H1 (cell line): ENCODE results near the gene OLFM1. TPM values are rescaled to one million over a fixed set of nuclear protein-coding genes. Genes with fewer than 3 reads are reported as not detected.

ENCODE experiments used
- CEBPB ChIP-seq: IDR thresholded peaks from 2 replicates; pipeline ENCODE4 v1.6.1; 2012; ENCODE audit warnings: low read depth, low read length
- KDM5A ChIP-seq: fragments of 200-600 bp; IDR thresholded peaks from 2 replicates; pipeline ENCODE4 v1.7.1; 2012; ENCODE audit warnings: mild to moderate bottlenecking, low read length, inconsistent platforms, mixed read lengths
- NRF1 ChIP-seq: IDR thresholded peaks from 2 replicates; pipeline ENCODE4 v1.6.1; 2011; ENCODE audit warnings: mild to moderate bottlenecking, low read depth, low read length, improper control_type of control experiment
- POLR2A ChIP-seq, 2 experiments: IDR thresholded peaks; 1 replicate in 1 of 2; 2 replicates in 1 of 2; pipeline ENCODE4 v1.6.1; 2011; ENCODE audit warnings: low read depth in 2 of 2, low read length in 2 of 2, mild to moderate bottlenecking in 2 of 2; ENCODE audit errors: control extremely low read depth in 1 of 2
- RAD21 ChIP-seq, 2 experiments: IDR thresholded peaks in 1 of 2; conservative IDR thresholded peaks in 1 of 2; 2 replicates each; pipeline ENCODE4 v1.6.1; 2011; ENCODE audit warnings: low read depth in 2 of 2, low read length in 2 of 2, improper control_type of control experiment in 1 of 2, inconsistent platforms in 1 of 2, mild to moderate bottlenecking in 1 of 2, moderate library complexity in 1 of 2
- RFX5 ChIP-seq: IDR thresholded peaks from 2 replicates; pipeline ENCODE4 v1.6.1; 2011; ENCODE audit warnings: low read depth, low read length, improper control_type of control experiment, borderline replicate concordance
- RNF2 ChIP-seq: fragments of 200-900, 300-1000 bp; sonication (generic); IDR thresholded peaks from 2 replicates; pipeline ENCODE4 v1.7.1; 2016; ENCODE audit warnings: borderline replicate concordance, low read depth, mild to moderate bottlenecking, antibody characterized with exemption, low read length; ENCODE audit not compliant: poor library complexity, severe bottlenecking; ENCODE audit errors: missing control alignments
- SP2 ChIP-seq: IDR thresholded peaks from 2 replicates; pipeline ENCODE4 v1.6.1; 2012; ENCODE audit warnings: mild to moderate bottlenecking, low read length, inconsistent platforms
- polyA plus RNA-seq, 7 experiments: library from polyadenylated mRNA; depleted of rRNA in 3 of 7; stranded (reverse) in 5 of 7; unstranded in 2 of 7; fragments of >200 nt in 5 of 7; fragments of 200-250 nt in 2 of 7; gene quantifications; 1 replicate in 5 of 7; 2 replicates in 1 of 7; 4 replicates in 1 of 7; pipeline versions ENCODE4 v1.2.1 to v1.2.3, GENCODE V29; 2011 to 2013; ENCODE audit warnings: missing spikeins in 2 of 7, mixed read lengths in 2 of 7
- total RNA-seq: library from RNA; stranded (reverse); fragmentation: NEBNext Ultra II Directional; extraction: Animal tissue kit (Norgen Biotek cat#: 25700); gene quantifications from 2 replicates; pipeline ENCODE4 v1.2.1, GENCODE V29; 2021
- TF ChIP-seq, protein P1 (sequence below): fragments of 300-600 bp; sonication (generic); IDR thresholded peaks from 2 replicates; pipeline ENCODE4 v1.7.1; 2012; ENCODE audit warnings: low read length, moderate library complexity, mild to moderate bottlenecking, inconsistent platforms; ENCODE audit not compliant: insufficient replicate concordance

OLFM1 gene
- total and polyA plus RNA-seq, 2 of the 8 experiments (the other 6 are each of a cell fraction or from before 2014, with no cell fraction given), result 53.0 to 53.4 TPM

DNA sequence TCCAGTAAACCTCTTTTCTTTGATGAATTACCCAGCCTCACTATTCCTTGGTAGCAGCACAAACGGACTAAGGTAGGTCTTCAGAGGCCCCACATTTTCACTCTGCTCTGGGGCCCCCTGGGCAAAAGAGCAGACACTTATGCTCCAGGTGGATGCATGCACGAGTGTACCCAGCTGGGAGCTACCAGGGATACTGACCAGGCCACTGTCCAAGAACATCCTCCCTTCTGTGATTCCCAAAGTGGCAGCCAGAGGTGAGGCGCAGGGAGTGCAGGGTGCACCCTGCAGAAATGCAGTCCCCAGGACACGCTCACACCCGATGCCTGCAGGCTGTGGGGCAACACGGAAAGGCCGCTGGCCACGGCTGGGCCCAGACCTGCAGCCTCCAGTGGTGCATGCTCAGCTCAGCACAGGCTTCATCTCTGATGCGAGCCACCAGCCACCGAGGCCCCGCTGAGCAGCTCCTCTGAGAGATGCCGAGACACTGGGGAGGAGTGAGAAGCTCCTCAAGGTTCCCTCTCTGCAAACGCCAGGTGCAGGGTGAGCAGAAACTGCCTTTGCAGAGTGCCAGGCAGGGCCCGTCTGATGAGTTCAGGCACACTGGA, 48.1 kb upstream of the OLFM1 start (continued):
- TF ChIP-seq, protein P1, sequence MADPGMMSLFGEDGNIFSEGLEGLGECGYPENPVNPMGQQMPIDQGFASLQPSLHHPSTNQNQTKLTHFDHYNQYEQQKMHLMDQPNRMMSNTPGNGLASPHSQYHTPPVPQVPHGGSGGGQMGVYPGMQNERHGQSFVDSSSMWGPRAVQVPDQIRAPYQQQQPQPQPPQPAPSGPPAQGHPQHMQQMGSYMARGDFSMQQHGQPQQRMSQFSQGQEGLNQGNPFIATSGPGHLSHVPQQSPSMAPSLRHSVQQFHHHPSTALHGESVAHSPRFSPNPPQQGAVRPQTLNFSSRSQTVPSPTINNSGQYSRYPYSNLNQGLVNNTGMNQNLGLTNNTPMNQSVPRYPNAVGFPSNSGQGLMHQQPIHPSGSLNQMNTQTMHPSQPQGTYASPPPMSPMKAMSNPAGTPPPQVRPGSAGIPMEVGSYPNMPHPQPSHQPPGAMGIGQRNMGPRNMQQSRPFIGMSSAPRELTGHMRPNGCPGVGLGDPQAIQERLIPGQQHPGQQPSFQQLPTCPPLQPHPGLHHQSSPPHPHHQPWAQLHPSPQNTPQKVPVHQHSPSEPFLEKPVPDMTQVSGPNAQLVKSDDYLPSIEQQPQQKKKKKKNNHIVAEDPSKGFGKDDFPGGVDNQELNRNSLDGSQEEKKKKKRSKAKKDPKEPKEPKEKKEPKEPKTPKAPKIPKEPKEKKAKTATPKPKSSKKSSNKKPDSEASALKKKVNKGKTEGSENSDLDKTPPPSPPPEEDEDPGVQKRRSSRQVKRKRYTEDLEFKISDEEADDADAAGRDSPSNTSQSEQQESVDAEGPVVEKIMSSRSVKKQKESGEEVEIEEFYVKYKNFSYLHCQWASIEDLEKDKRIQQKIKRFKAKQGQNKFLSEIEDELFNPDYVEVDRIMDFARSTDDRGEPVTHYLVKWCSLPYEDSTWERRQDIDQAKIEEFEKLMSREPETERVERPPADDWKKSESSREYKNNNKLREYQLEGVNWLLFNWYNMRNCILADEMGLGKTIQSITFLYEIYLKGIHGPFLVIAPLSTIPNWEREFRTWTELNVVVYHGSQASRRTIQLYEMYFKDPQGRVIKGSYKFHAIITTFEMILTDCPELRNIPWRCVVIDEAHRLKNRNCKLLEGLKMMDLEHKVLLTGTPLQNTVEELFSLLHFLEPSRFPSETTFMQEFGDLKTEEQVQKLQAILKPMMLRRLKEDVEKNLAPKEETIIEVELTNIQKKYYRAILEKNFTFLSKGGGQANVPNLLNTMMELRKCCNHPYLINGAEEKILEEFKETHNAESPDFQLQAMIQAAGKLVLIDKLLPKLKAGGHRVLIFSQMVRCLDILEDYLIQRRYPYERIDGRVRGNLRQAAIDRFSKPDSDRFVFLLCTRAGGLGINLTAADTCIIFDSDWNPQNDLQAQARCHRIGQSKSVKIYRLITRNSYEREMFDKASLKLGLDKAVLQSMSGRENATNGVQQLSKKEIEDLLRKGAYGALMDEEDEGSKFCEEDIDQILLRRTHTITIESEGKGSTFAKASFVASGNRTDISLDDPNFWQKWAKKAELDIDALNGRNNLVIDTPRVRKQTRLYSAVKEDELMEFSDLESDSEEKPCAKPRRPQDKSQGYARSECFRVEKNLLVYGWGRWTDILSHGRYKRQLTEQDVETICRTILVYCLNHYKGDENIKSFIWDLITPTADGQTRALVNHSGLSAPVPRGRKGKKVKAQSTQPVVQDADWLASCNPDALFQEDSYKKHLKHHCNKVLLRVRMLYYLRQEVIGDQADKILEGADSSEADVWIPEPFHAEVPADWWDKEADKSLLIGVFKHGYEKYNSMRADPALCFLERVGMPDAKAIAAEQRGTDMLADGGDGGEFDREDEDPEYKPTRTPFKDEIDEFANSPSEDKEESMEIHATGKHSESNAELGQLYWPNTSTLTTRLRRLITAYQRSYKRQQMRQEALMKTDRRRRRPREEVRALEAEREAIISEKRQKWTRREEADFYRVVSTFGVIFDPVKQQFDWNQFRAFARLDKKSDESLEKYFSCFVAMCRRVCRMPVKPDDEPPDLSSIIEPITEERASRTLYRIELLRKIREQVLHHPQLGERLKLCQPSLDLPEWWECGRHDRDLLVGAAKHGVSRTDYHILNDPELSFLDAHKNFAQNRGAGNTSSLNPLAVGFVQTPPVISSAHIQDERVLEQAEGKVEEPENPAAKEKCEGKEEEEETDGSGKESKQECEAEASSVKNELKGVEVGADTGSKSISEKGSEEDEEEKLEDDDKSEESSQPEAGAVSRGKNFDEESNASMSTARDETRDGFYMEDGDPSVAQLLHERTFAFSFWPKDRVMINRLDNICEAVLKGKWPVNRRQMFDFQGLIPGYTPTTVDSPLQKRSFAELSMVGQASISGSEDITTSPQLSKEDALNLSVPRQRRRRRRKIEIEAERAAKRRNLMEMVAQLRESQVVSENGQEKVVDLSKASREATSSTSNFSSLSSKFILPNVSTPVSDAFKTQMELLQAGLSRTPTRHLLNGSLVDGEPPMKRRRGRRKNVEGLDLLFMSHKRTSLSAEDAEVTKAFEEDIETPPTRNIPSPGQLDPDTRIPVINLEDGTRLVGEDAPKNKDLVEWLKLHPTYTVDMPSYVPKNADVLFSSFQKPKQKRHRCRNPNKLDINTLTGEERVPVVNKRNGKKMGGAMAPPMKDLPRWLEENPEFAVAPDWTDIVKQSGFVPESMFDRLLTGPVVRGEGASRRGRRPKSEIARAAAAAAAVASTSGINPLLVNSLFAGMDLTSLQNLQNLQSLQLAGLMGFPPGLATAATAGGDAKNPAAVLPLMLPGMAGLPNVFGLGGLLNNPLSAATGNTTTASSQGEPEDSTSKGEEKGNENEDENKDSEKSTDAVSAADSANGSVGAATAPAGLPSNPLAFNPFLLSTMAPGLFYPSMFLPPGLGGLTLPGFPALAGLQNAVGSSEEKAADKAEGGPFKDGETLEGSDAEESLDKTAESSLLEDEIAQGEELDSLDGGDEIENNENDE, result no peak
- TF ChIP-seq NRF1 (no peak), CEBPB (no peak), SP2 (no peak), KDM5A (no peak), RFX5 (no peak), POLR2A (IDR thresholded peaks at IDR 0.05; ENCODE audit: control extremely low read depth in 1 of 2, low read depth in 2 of 2, low read length in 2 of 2) (no peak), RNF2 (no peak), RAD21 (IDR thresholded peaks at IDR 0.05 in 1 of 2, conservative IDR thresholded peaks at IDR 0.05 in 1 of 2; ENCODE audit: low read depth in 2 of 2, low read length in 2 of 2) (no peak)
